Measurements from ENCODE around the gene BAIAP3.

BAIAP3 gene

DNA sequence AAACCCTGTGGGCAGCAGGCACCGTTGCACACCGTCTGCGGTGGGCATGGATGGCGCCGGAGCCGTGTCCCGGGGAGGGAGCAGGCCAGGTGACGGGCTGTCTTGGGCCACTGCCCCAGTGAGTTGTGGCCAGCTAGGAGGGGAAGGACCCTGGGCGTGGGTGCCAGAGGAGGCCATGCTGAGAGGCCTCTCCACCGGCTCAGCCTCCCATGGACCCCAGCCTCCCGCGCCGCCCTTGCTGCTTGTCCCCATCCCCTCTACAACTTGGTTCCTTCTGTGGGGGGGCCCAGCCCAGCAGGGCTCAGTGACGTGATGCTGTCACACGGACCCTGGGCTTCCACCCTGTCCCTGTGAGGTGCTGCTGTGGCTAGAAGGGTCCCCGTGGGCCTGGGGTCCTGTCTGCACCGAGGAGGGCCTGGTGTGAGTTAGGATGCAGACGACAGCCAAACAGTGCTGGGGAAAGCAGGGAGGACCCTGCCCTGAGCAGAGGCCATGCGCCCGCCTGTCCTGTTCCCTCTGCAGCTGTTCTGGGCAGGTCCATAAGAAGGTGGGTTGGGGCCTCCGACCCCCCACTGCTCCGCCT, 12.7 kb upstream of the BAIAP3 start:
- DNase-seq (ENCODE audit: extremely low spot score) = no peak
- POLR2A ChIA-PET = interaction anchor here (0.8 kb wide), 1 partner anchor 11 kb away, joined by 3 read pairs; the partner anchor contains the start of gene UBE2I
- no peak for TF ChIP-seq ELF4 (IDR thresholded peaks at IDR 0.05)
- CTCF ChIA-PET = no interaction called here

DNA sequence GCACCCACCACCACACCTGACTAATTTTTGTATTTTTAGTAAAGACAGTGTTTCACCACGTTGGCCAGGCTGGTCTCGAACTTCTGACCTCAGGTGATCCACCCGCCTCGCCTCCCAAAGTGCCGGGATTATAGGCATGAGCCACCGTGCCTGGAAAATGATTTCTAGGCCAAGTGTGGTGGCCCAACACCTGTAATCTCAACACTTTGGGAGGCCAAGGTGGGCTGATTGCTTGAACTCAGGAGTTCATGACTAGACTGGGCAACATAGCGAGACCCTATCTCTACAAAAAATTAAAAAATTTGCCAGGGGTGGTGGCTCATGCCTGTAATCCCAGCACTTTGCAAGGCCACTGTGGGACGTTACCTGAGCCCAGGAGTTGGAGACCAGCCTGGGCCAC, 11.0 kb upstream of the BAIAP3 start:
- ChIA-PET CTCF (no interaction called here), POLR2A (no interaction called here)
- no peak for DNase-seq (ENCODE audit: extremely low spot score)
- no peak for TF ChIP-seq NFRKB (IDR thresholded peaks at IDR 0.05)
- no peak for TF ChIP-seq ZNF384 (IDR thresholded peaks at IDR 0.05)
- TF ChIP-seq SUZ12 (IDR thresholded peaks at IDR 0.05) = no peak
- TF ChIP-seq BHLHE40 (IDR thresholded peaks at IDR 0.05; ENCODE audit: borderline replicate concordance) = no peak
- no peak for TF ChIP-seq ELF4 (IDR thresholded peaks at IDR 0.05)
- TF ChIP-seq L3MBTL2 (conservative IDR thresholded peaks at IDR 0.05) = no peak
- TF ChIP-seq CTBP1 (IDR thresholded peaks at IDR 0.05; ENCODE audit: borderline replicate concordance) = no peak
- no peak for TF ChIP-seq LEF1 (IDR thresholded peaks at IDR 0.05; ENCODE audit: borderline replicate concordance)
- no peak for TF ChIP-seq SP1 (IDR thresholded peaks at IDR 0.05)
- no peak for TF ChIP-seq FOXM1 (IDR thresholded peaks at IDR 0.05; ENCODE audit: borderline replicate concordance)
- no peak for TF ChIP-seq FOXK2 (IDR thresholded peaks at IDR 0.05)
- TF ChIP-seq ARNT (IDR thresholded peaks at IDR 0.05) = no peak
- no peak for TF ChIP-seq TARDBP (IDR thresholded peaks at IDR 0.05)
- TF ChIP-seq PKNOX1 (IDR thresholded peaks at IDR 0.05) = no peak
- no peak for TF ChIP-seq HDGF (IDR thresholded peaks at IDR 0.05; ENCODE audit: borderline replicate concordance)
- no peak for TF ChIP-seq FOXA1 (IDR thresholded peaks at IDR 0.05)

DNA sequence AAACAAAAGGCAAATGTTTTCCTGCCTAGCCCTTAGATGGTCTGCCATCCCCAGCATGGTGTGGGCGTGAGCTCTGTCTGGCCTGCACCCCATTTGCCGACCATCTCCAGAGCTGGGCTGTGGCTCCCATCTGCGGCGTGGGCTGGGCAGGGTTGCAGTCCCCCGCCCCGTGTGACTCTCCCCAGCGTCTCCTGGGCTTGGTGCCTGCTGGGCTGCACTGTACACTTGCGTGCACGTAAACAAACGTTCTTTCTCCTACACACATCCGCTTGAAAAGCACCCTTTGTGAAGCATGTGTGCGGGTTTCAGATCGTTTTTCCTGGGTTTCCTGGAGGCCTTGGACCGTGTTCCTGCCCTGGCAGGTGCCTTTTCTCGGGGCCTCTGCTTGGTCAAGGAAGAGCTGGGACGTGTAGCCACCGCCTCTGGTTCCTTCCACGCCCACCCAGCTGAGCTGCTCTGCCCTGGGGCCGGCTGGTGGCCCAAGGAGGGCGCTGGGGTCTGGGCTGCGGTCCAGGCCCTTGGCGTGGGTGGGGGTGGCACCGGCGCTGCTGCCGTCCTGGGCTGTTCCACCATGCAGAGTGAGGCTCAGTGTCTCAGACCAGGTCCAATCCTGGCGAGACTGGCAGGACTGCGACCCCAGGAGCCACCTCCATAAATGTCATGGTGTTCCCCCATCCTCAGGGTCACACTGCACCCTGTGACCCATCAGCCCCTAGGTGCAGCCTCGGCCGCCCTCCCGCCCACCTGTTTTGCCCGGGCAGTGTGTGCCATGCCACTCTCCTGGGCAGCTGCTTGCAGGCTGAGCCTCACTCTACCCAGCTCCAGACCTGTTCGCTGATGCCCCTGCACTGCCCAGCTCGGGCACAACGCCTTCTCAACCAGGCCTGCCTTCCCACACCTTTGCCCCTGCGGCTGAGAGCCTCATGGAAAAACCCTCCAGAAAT, 9.9 kb upstream of the BAIAP3 start:
- DNase-seq (ENCODE audit: extremely low spot score) = no peak
- POLR2A ChIA-PET = no interaction called here
- CTCF ChIA-PET = no interaction called here
- TF ChIP-seq LEF1 (IDR thresholded peaks at IDR 0.05; ENCODE audit: borderline replicate concordance) (no peak), PKNOX1 (IDR thresholded peaks at IDR 0.05) (no peak), FOXA1 (IDR thresholded peaks at IDR 0.05) (no peak), NFRKB (IDR thresholded peaks at IDR 0.05) (no peak), CTBP1 (IDR thresholded peaks at IDR 0.05; ENCODE audit: borderline replicate concordance) (no peak), SUZ12 (IDR thresholded peaks at IDR 0.05) (no peak), FOXK2 (IDR thresholded peaks at IDR 0.05) (no peak), ZNF384 (IDR thresholded peaks at IDR 0.05) (no peak), SP1 (IDR thresholded peaks at IDR 0.05) (no peak)

DNA sequence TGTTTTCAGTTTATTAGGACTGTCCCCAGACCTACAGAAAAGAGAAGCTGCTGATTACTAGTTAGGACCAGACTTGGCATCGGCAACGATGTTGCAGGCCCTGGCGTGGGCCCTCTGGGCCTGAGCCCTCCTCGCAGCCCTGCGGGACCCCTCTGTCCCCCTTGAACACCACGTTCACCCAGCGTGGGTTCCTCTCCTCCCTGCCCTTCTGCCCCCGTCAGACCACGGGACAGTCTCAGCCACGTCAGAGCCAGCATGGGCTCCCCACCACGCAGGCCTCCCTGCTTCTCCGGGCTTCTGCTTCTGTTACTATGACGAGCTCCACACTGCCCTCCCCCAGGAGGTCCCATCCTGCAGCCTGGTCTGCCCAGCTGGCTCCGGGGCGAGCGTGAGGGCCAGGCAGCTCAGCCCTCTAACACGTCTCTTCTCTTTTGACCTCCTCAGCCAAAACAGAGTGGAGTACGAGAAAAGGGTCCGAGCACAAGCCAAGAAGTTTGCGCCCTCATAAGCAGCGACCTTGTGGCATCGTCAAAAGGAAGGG, 9.1 kb upstream of the BAIAP3 start:
- ChIA-PET POLR2A (no interaction called here), CTCF (no interaction called here)
- TF ChIP-seq BHLHE40 (IDR thresholded peaks at IDR 0.05; ENCODE audit: borderline replicate concordance) (no peak), NFRKB (IDR thresholded peaks at IDR 0.05) (no peak), ZNF384 (IDR thresholded peaks at IDR 0.05) (no peak), FOXA1 (IDR thresholded peaks at IDR 0.05) (no peak), SUZ12 (IDR thresholded peaks at IDR 0.05) (no peak), L3MBTL2 (conservative IDR thresholded peaks at IDR 0.05) (no peak), TARDBP (IDR thresholded peaks at IDR 0.05) (no peak), ARNT (IDR thresholded peaks at IDR 0.05) (no peak), CTBP1 (IDR thresholded peaks at IDR 0.05; ENCODE audit: borderline replicate concordance) (no peak), LEF1 (IDR thresholded peaks at IDR 0.05; ENCODE audit: borderline replicate concordance) (no peak), FOXM1 (IDR thresholded peaks at IDR 0.05; ENCODE audit: borderline replicate concordance) (no peak), HDGF (IDR thresholded peaks at IDR 0.05; ENCODE audit: borderline replicate concordance) (no peak), PKNOX1 (IDR thresholded peaks at IDR 0.05) (no peak), FOXK2 (IDR thresholded peaks at IDR 0.05) (no peak), SP1 (IDR thresholded peaks at IDR 0.05) (no peak), ELF4 (IDR thresholded peaks at IDR 0.05) (no peak)

GRCh38 chr16:1325261-1325660, 8.2 kb upstream of the BAIAP3 start:
- no peak for DNase-seq (ENCODE audit: extremely low spot score)
- no peak for TF ChIP-seq BHLHE40 (IDR thresholded peaks at IDR 0.05; ENCODE audit: borderline replicate concordance)
- POLR2A ChIA-PET = no interaction called here

More for the DNA sequence above, 9.1 kb upstream of the BAIAP3 start:
- no peak for DNase-seq (ENCODE audit: extremely low spot score)

DNA sequence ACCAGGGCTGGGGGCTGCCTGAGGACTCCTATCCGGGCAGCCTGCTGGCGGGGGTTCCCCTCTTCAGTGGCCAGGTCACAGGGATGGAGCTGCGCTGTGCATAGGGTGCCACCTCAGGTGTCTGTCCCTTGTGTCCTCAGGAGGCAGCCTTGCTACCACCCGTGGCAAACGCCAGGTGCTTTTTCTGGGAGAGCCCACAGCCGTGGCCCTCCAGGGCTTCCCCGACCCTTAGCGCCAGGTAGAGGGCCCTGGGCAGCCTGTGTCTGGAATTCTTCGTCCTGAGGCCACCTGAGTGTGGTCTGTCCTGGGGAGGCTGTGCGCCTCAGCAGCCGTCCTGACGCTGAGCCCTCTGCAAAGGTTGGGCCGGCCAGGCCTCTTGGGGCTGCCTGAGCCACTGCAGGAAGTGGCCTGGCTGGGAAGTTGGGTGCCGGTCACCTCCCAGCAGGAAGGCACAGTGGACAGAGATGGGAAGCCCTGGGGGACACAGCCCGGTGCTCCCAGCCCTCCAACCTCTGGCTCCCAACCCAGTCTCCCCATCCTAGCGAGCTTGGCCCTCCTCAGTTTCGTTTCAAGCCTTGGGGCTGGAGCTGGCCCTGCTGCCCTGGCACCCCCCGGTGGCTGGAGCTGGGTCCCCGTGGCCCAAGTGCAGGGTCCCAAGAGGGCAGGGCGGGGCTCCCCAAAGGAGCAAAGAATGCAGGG, 7.6 kb upstream of the BAIAP3 start:
- TF ChIP-seq ELF4 (IDR thresholded peaks at IDR 0.05) (no peak), NFRKB (IDR thresholded peaks at IDR 0.05) (no peak), TARDBP (IDR thresholded peaks at IDR 0.05) (no peak), L3MBTL2 (conservative IDR thresholded peaks at IDR 0.05) (no peak), FOXA1 (IDR thresholded peaks at IDR 0.05) (no peak), FOXM1 (IDR thresholded peaks at IDR 0.05; ENCODE audit: borderline replicate concordance) (no peak)
- ChIA-PET POLR2A (interaction anchor here (1.1 to 2.0 kb wide), 3 partner anchors 9 to 95 kb away, joined by 3 to 6 read pairs (median 4); partner anchors contain the start of gene UQCC4), CTCF (no interaction called here)
- no peak for DNase-seq (ENCODE audit: extremely low spot score)

More at GRCh38 chr16:1325261-1325660, 8.2 kb upstream of the BAIAP3 start:
- CTCF ChIA-PET = no interaction called here

Data from HEK293T (cell line).